HCT116 (cell line): ENCODE measurements around the gene CXCR6. TPM values are rescaled to one million over a fixed set of nuclear protein-coding genes. Genes with fewer than 3 reads are reported as not detected.

ENCODE experiments used
- ATAC-seq: fragments of 200-7000 bp; cut with Tn5 transposase; 2 replicates; pipeline ENCODE4 v1.9.1; 2020; ENCODE audit warnings: mild to moderate bottlenecking, moderate library complexity
- BruUV-seq: library from RNA; stranded (reverse); fragments of 400-500 nt; replicated peaks from 2 replicates; lab custom pipeline; 2021; lab: Mats Ljungman, UMichigan
- CTCF ChIA-PET: fragments of 300-600 bp; sonication (Branson Sonifier 250); formaldehyde crosslinking; loops from one replicate; lab custom pipeline; 2021; ENCODE audit warnings: antibody characterized with exemption; lab: Charles Lee
- POLR2A ChIA-PET: fragments of 300-600, 350-600 bp; sonication (Branson Sonifier 250); formaldehyde crosslinking; loops from one replicate; lab custom pipeline; 2021; ENCODE audit warnings: antibody characterized with exemption; lab: Charles Lee
- RAD21 ChIA-PET, 2 experiments: fragments of 300-600 bp; sonication (Branson Sonifier 250); formaldehyde crosslinking; loops; one replicate each; lab custom pipeline; 2023; ENCODE audit warnings: low total read pairs in 2 of 2; ENCODE audit not compliant: uncharacterized antibody in 2 of 2, unreplicated experiment in 2 of 2, low non-redundant PET in 1 of 2; lab: Charles Lee
- DNase-seq: peaks from one replicate; pipeline ENCODE4 v3.0.0-alpha.2; 2010; ENCODE audit warnings: low read depth, low spot score
- H2AFZ ChIP-seq: fragments of 200-600 bp; shearing (Covaris generic), sonication (generic); 2 replicates; pipeline ENCODE4 v1.6.1; 2017; ENCODE audit warnings: low read depth, mixed run types, mixed read lengths, antibody characterized with exemption, low read length; ENCODE audit not compliant: poor library complexity, severe bottlenecking
- H3K27ac ChIP-seq: 2 replicates; pipeline ENCODE4 v1.5.1; 2012; ENCODE audit warnings: low read depth, low read length
- H3K27me3 ChIP-seq: fragments of 200-600 bp; sonication (generic); 2 replicates; pipeline ENCODE4 v1.6.1; 2016; ENCODE audit warnings: mixed run types, low read length, mixed read lengths; ENCODE audit not compliant: insufficient read depth
- H3K36me3 ChIP-seq, 2 experiments: fragments of 200-500 bp in 1 of 2; fragments of 200-600 bp in 1 of 2; sonication (Bioruptor generic) in 1 of 2; sonication (generic) in 1 of 2; 2 replicates each; pipeline versions ENCODE4 v1.5.1 to v1.6.1; 2014 to 2016; ENCODE audit warnings: low read length in 2 of 2, inconsistent platforms in 1 of 2, mixed read lengths in 1 of 2, mixed run types in 1 of 2; ENCODE audit not compliant: insufficient read depth in 2 of 2, control insufficient read depth in 1 of 2
- H3K4me1 ChIP-seq, 2 experiments: fragments of 200-600 bp in 1 of 2; sonication (generic) in 1 of 2; 2 replicates each; pipeline versions ENCODE4 v1.5.1 to v1.6.1; 2012 to 2017; ENCODE audit warnings: low read length in 2 of 2, inconsistent platforms in 1 of 2, mild to moderate bottlenecking in 1 of 2, mixed read lengths in 1 of 2, mixed run types in 1 of 2, moderate library complexity in 1 of 2; ENCODE audit not compliant: insufficient read depth in 2 of 2, control insufficient read depth in 1 of 2
- H3K4me2 ChIP-seq: fragments of 200-600 bp; sonication (generic); 2 replicates; pipeline ENCODE4 v1.6.1; 2017; ENCODE audit warnings: mixed run types, low read length, mixed read lengths
- H3K4me3 ChIP-seq, 2 experiments: fragments of 200-600 bp in 1 of 2; sonication (generic) in 1 of 2; replicated peaks in 1 of 2; 2 replicates each; pipeline ENCODE4 v1.5.1; 2011 to 2016; ENCODE audit warnings: low read length in 2 of 2, control low read depth in 1 of 2, low read depth in 1 of 2, mild to moderate bottlenecking in 1 of 2, mixed read lengths in 1 of 2, mixed run types in 1 of 2
- H3K79me2 ChIP-seq: fragments of 200-600 bp; sonication (generic); 2 replicates; pipeline ENCODE4 v1.6.1; 2017; ENCODE audit warnings: mild to moderate bottlenecking, mixed run types, low read length, moderate library complexity, mixed read lengths; ENCODE audit not compliant: insufficient read depth
- H3K9ac ChIP-seq: fragments of 200-600 bp; sonication (generic); 2 replicates; pipeline ENCODE4 v1.6.1; 2016; ENCODE audit warnings: low read length, mixed read lengths
- H3K9me2 ChIP-seq: fragments of 200-600 bp; sonication (generic), shearing (Covaris generic); 2 replicates; pipeline ENCODE4 v1.6.1; 2017; ENCODE audit warnings: mixed run types, mild to moderate bottlenecking, moderate library complexity; ENCODE audit not compliant: insufficient read depth
- H3K9me3 ChIP-seq, 2 experiments: fragments of 200-500 bp in 1 of 2; fragments of 200-600 bp in 1 of 2; sonication (Bioruptor generic) in 1 of 2; sonication (generic) in 1 of 2; 2 replicates each; pipeline ENCODE4 v1.6.1; 2014 to 2017; ENCODE audit warnings: low read length in 2 of 2, mixed read lengths in 2 of 2, inconsistent platforms in 1 of 2, low read depth in 1 of 2, mild to moderate bottlenecking in 1 of 2, mixed run types in 1 of 2, moderate library complexity in 1 of 2; ENCODE audit not compliant: control insufficient read depth in 1 of 2, insufficient read depth in 1 of 2
- H4K20me1 ChIP-seq: fragments of 200-600 bp; sonication (generic), shearing (Covaris generic); 2 replicates; pipeline ENCODE4 v1.6.1; 2017; ENCODE audit warnings: mixed run types, mild to moderate bottlenecking, moderate library complexity; ENCODE audit not compliant: insufficient read depth
- ATF3 ChIP-seq: IDR thresholded peaks from 2 replicates; pipeline ENCODE4 v1.6.1; 2012
- CBX3 ChIP-seq: IDR thresholded peaks from 2 replicates; pipeline ENCODE4 v1.6.1; 2012; ENCODE audit warnings: low read depth
- CEBPB ChIP-seq: IDR thresholded peaks from 2 replicates; pipeline ENCODE4 v1.6.1; 2012; ENCODE audit warnings: low read depth
- CTCF ChIP-seq, 3 experiments: fragments of 200-600 bp in 1 of 3; sonication (generic) in 1 of 3; IDR thresholded peaks in 2 of 3; conservative IDR thresholded peaks in 1 of 3; 2 replicates each; pipeline ENCODE4 v1.5.1; 2012 to 2017; ENCODE audit warnings: low read depth in 2 of 3, low read length in 2 of 3, antibody characterized with exemption in 1 of 3, borderline replicate concordance in 1 of 3, control low read depth in 1 of 3, mild to moderate bottlenecking in 1 of 3, mixed read lengths in 1 of 3, mixed run types in 1 of 3, moderate library complexity in 1 of 3; ENCODE audit not compliant: insufficient read depth in 1 of 3
- EGR1 ChIP-seq: IDR thresholded peaks from 2 replicates; pipeline ENCODE4 v1.6.1; 2012; ENCODE audit warnings: low read depth
- ELF1 ChIP-seq: IDR thresholded peaks from 2 replicates; pipeline ENCODE4 v1.6.1; 2012; ENCODE audit warnings: low read depth, borderline replicate concordance
- EZH2 ChIP-seq: fragments of 200-600 bp; sonication (generic); IDR thresholded peaks from 2 replicates; pipeline ENCODE4 v1.6.1; 2017; ENCODE audit warnings: antibody characterized with exemption, mixed run types
- EZH2phosphoT487 ChIP-seq: fragments of 200-600 bp; IDR thresholded peaks from 2 replicates; pipeline ENCODE4 v1.6.1; 2018; ENCODE audit warnings: antibody characterized with exemption, borderline replicate concordance
- POLR2A ChIP-seq: IDR thresholded peaks from 2 replicates; pipeline ENCODE4 v1.7.0; 2011; ENCODE audit warnings: borderline replicate concordance; ENCODE audit not compliant: insufficient read depth, insufficient read length; ENCODE audit errors: extremely low read depth
- RAD21 ChIP-seq: IDR thresholded peaks from 2 replicates; pipeline ENCODE4 v1.6.1; 2012; ENCODE audit warnings: low read depth, mild to moderate bottlenecking
- SIN3A ChIP-seq: IDR thresholded peaks from 2 replicates; pipeline ENCODE4 v1.6.1; 2012; ENCODE audit warnings: low read depth
- SP1 ChIP-seq: IDR thresholded peaks from 2 replicates; pipeline ENCODE4 v1.6.1; 2012; ENCODE audit warnings: low read depth
- ZFX ChIP-seq: fragments of 450-650 bp; IDR thresholded peaks from 2 replicates; pipeline ENCODE4 v1.6.1; 2017
- intact Hi-C: fragments of 100-400 bp; cut with micrococcal nuclease; formaldehyde crosslinking; loops from 2 replicates; pipeline ENCODE4 v1.10.0; 2022
- total RNA-seq: library from RNA; stranded (reverse); gene quantifications from one replicate; pipeline ENCODE4 v1.2.1, GENCODE V29; 2021; ENCODE audit not compliant: unreplicated experiment
- TF ChIP-seq, protein P1 (sequence below): IDR thresholded peaks from 2 replicates; pipeline ENCODE4 v1.6.1; 2011; ENCODE audit warnings: mild to moderate bottlenecking, low read length, moderate library complexity; ENCODE audit not compliant: insufficient replicate concordance; ENCODE audit errors: extremely low read depth

The CXCR6 gene
- total RNA-seq, 1 experiment from 2014 or later = not detected

- BruUV-seq = no TSS peak
- H3K36me3 ChIP-seq = peaks cover 34 to 42% of the 10 kb centered on the region in 2 experiments; a peak in 3 of 4 replicates
- H3K4me2 ChIP-seq = no peak overlapping the region
- no peak for TF ChIP-seq SIN3A
- TF ChIP-seq SP1 = no peak
- no peak for TF ChIP-seq ELF1
- no peak for TF ChIP-seq EZH2
- TF ChIP-seq ZFX = no peak
- TF ChIP-seq CTCF (IDR thresholded peaks at IDR 0.05 in 2 of 3, conservative IDR thresholded peaks at IDR 0.05 in 1 of 3; ENCODE audit: borderline replicate concordance in 1 of 3, insufficient read depth in 1 of 3, low read depth in 2 of 3, low read length in 2 of 3) = no peak
- TF ChIP-seq EGR1 = no peak
- no peak overlapping the region for H3K4me3 ChIP-seq
- H2AFZ ChIP-seq = no peak overlapping the region
- intact Hi-C loops = no loop called here
- DNase-seq = no peak
- ChIA-PET CTCF (interaction anchor here (0.7 kb wide), 1 partner anchor 15 kb away, joined by 3 read pairs; no protein-coding TSS in a partner anchor), POLR2A (no interaction called here), RAD21 (no interaction called here)
- H3K9me2 ChIP-seq = no peaks in the 10 kb centered on the region
- H3K27ac ChIP-seq = no peak overlapping the region
- no peak overlapping the region for H3K9ac ChIP-seq
- no peaks in the 10 kb centered on the region for H3K9me3 ChIP-seq
- H3K79me2 ChIP-seq = no peaks in the 10 kb centered on the region
- H4K20me1 ChIP-seq = no peaks in the 10 kb centered on the region
- ATAC-seq = no peak
- H3K4me1 ChIP-seq = no peaks in the 10 kb centered on the region
- no peaks in the 10 kb centered on the region for H3K27me3 ChIP-seq
These were observed 10.3 kb downstream of the CXCR6 start for GRCh38 chr3:45953536-45953935.

GRCh38 chr3:45954306-45954705, 11.0 kb downstream of the CXCR6 start:
- no peak for TF ChIP-seq CBX3
- no peak for TF ChIP-seq EZH2phosphoT487
- TF ChIP-seq EZH2 = no peak
- TF ChIP-seq, protein P1, sequence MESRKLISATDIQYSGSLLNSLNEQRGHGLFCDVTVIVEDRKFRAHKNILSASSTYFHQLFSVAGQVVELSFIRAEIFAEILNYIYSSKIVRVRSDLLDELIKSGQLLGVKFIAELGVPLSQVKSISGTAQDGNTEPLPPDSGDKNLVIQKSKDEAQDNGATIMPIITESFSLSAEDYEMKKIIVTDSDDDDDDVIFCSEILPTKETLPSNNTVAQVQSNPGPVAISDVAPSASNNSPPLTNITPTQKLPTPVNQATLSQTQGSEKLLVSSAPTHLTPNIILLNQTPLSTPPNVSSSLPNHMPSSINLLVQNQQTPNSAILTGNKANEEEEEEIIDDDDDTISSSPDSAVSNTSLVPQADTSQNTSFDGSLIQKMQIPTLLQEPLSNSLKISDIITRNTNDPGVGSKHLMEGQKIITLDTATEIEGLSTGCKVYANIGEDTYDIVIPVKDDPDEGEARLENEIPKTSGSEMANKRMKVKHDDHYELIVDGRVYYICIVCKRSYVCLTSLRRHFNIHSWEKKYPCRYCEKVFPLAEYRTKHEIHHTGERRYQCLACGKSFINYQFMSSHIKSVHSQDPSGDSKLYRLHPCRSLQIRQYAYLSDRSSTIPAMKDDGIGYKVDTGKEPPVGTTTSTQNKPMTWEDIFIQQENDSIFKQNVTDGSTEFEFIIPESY = no peak
- TF ChIP-seq RAD21 = no peak
- no peak for TF ChIP-seq POLR2A
- TF ChIP-seq ATF3 = no peak
- no peak for TF ChIP-seq SIN3A
- TF ChIP-seq CEBPB = no peak
- no peaks in the 10 kb centered on the region for H3K79me2 ChIP-seq
- no peak overlapping the region for H3K27ac ChIP-seq
- no peaks in the 10 kb centered on the region for H3K27me3 ChIP-seq
- H4K20me1 ChIP-seq = no peaks in the 10 kb centered on the region
- DNase-seq (no peak), ATAC-seq (no peak)
- ChIA-PET POLR2A (no interaction called here), CTCF (no interaction called here), RAD21 (no interaction called here)
- peaks cover 34 to 38% of the 10 kb centered on the region in 2 experiments; a peak in 3 of 4 replicates for H3K36me3 ChIP-seq
- BruUV-seq = no TSS peak
- H3K9me2 ChIP-seq = no peaks in the 10 kb centered on the region
- H3K4me2 ChIP-seq = no peak overlapping the region
- H3K4me1 ChIP-seq = no peaks in the 10 kb centered on the region
- no peak overlapping the region for H3K4me3 ChIP-seq
- intact Hi-C loops = no loop called here
- no peaks in the 10 kb centered on the region for H3K9me3 ChIP-seq
- H2AFZ ChIP-seq = no peak overlapping the region
- no peak overlapping the region for H3K9ac ChIP-seq
